Endothelial cell (in vitro differentiated cells): ENCODE measurements around the gene FRMPD4. TPM values are rescaled to one million over a fixed set of nuclear protein-coding genes. Genes with fewer than 3 reads are reported as not detected.

Source experiments
- DNase-seq: peaks from one replicate; pipeline ENCODE4 v3.0.0; 2021; ENCODE audit warnings: low spot score
- H3K27ac Mint-ChIP-seq: one replicate; pipeline ENCODE4 v1.8.0; 2021; ENCODE audit warnings: mixed read lengths, inconsistent platforms; ENCODE audit not compliant: unreplicated experiment
- H3K27me3 Mint-ChIP-seq: one replicate; pipeline ENCODE4 v1.8.0; 2021; ENCODE audit warnings: mild to moderate bottlenecking, moderate library complexity, mixed read lengths, inconsistent platforms; ENCODE audit not compliant: unreplicated experiment
- H3K36me3 Mint-ChIP-seq: one replicate; pipeline ENCODE4 v1.8.0; 2021; ENCODE audit warnings: mild to moderate bottlenecking, low read depth, mixed read lengths, inconsistent platforms; ENCODE audit not compliant: unreplicated experiment
- H3K4me1 Mint-ChIP-seq: one replicate; pipeline ENCODE4 v1.8.0; 2021; ENCODE audit warnings: mild to moderate bottlenecking, mixed read lengths, inconsistent platforms; ENCODE audit not compliant: unreplicated experiment
- H3K4me3 Mint-ChIP-seq: one replicate; pipeline ENCODE4 v1.8.0; 2021; ENCODE audit warnings: mild to moderate bottlenecking, mixed read lengths, inconsistent platforms; ENCODE audit not compliant: unreplicated experiment
- H3K9me3 Mint-ChIP-seq: one replicate; pipeline ENCODE4 v1.8.0; 2021; ENCODE audit warnings: mixed read lengths, inconsistent platforms; ENCODE audit not compliant: unreplicated experiment
- total RNA-seq: library from RNA; stranded (reverse); fragmentation: NEBNext Ultra II Directional; extraction: Animal tissue kit (Norgen Biotek cat#: 25700); gene quantifications from one replicate; pipeline ENCODE4 v1.2.1, GENCODE V29; 2021; ENCODE audit not compliant: unreplicated experiment
- TF ChIP-seq, protein P1 (sequence below): fragments of 200-600 bp; sonication (generic); IDR thresholded peaks from one replicate; pipeline ENCODE4 v1.5.0; 2021; ENCODE audit warnings: antibody characterized with exemption; ENCODE audit not compliant: unreplicated experiment

FRMPD4 gene
- total RNA-seq, 1 donor from 2014 or later = 0.03 TPM

DNA sequence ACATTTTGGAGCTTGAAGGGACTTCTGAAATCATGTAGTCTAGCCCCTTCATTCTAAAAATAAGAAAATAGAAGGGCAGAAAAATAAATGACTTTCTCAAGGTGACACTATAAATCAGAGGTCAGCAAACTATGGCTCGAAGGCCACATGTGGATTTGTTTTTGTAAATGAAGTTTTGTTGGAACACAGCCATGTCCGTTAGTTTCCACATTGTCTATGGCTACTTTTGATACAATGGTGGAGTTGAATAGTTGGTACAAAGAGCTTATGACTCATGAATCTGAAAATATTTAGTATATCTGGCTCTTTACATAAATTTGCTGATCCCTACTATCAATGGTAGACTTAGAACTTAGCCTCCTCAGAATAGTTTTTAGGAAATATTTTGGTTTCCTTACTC, 350.5 kb downstream of the FRMPD4 start:
- DNase-seq = no peak
- Mint-ChIP-seq H3K4me3 (no peak overlapping the region), H3K9me3 (no peaks in the 10 kb centered on the region), H3K27ac (no peak overlapping the region), H3K27me3 (no peaks in the 10 kb centered on the region), H3K4me1 (no peaks in the 10 kb centered on the region), H3K36me3 (no peaks in the 10 kb centered on the region)
- TF ChIP-seq, protein P1, sequence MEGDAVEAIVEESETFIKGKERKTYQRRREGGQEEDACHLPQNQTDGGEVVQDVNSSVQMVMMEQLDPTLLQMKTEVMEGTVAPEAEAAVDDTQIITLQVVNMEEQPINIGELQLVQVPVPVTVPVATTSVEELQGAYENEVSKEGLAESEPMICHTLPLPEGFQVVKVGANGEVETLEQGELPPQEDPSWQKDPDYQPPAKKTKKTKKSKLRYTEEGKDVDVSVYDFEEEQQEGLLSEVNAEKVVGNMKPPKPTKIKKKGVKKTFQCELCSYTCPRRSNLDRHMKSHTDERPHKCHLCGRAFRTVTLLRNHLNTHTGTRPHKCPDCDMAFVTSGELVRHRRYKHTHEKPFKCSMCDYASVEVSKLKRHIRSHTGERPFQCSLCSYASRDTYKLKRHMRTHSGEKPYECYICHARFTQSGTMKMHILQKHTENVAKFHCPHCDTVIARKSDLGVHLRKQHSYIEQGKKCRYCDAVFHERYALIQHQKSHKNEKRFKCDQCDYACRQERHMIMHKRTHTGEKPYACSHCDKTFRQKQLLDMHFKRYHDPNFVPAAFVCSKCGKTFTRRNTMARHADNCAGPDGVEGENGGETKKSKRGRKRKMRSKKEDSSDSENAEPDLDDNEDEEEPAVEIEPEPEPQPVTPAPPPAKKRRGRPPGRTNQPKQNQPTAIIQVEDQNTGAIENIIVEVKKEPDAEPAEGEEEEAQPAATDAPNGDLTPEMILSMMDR = no peak

DNA sequence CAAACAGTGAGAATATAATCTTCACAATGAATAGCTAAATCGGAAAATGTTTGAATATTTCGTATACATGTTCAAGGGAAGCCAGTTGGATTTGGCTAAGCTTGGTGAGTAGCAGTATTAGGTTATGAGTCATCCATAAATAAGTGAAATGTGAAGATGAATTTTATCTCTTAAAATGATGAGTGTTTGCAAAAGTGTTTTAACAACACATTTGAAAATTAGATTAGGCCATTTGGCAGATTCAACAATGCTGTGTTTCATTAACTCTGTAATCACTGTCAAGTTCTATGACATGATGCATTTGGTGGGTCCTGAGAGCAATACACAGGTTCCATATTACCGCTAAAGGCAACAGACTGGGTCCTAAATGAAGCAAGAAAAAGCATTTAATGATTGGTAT, 351.1 kb downstream of the FRMPD4 start:
- no peak for DNase-seq
- no peaks in the 10 kb centered on the region for H3K9me3 Mint-ChIP-seq
- no peaks in the 10 kb centered on the region for H3K27me3 Mint-ChIP-seq
- H3K36me3 Mint-ChIP-seq = no peaks in the 10 kb centered on the region
- no peaks in the 10 kb centered on the region for H3K4me1 Mint-ChIP-seq
- TF ChIP-seq, protein P1 = no peak
- H3K4me3 Mint-ChIP-seq = no peak overlapping the region
- H3K27ac Mint-ChIP-seq = no peak overlapping the region

DNA sequence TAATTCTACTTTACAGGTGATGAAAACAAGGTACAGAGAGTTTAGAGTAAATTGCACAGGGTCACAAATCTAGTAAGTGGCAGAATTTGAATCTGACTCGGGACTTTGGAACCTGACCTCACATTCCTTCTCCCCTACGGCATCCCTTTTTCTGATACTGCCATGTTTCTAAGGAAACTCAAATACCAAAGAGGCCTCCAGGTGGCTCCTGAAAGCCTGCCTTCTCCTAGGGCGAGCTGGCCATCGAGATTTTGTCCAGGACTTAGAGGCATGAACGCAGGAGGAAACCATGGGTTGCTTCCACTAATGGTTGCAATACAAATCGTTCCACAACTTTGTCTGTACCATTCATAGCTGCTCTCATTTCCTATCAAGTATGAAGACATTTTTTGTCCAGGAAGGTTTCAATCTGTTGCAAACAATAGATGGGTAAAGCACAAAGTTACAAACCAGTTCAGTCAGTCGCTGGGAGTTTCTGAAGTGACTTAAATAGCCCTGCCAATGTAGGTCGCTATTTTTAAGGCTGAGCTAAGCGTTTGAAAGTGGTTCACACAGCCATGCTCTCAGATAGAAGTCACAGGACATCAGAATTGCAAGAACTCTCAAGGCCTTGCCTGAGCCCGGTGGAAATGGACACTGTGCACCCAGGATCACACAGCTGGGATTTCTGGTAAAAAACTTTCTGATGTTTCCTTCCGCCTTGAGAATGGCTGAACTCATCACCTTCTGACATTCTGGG, 356.3 kb downstream of the FRMPD4 start:
- no peaks in the 10 kb centered on the region for H3K27me3 Mint-ChIP-seq
- no peaks in the 10 kb centered on the region for H3K36me3 Mint-ChIP-seq
- H3K4me3 Mint-ChIP-seq = no peak overlapping the region
- H3K9me3 Mint-ChIP-seq = no peaks in the 10 kb centered on the region
- no peak overlapping the region for H3K27ac Mint-ChIP-seq
- no peaks in the 10 kb centered on the region for H3K4me1 Mint-ChIP-seq
- TF ChIP-seq, protein P1 = no peak
- no peak for DNase-seq

DNA sequence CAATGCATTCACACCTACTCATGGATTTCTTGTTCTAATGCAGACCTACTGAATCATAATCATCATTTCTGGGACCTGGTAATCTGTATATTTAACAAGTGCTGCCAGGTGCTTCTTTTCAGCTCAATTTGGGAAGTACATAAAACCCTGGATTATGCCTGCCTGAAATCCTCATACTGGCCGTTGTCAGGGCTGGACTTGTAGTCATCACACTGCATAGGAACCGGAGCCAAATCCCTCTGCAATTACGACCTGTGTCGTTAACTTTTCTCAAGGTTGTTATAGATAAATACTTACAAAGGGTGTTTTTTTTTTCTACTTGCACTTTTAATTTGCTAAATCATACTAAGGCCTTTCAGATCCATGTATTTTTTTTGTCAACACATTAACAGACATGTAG, 358.1 kb downstream of the FRMPD4 start:
- H3K9me3 Mint-ChIP-seq = no peaks in the 10 kb centered on the region
- H3K36me3 Mint-ChIP-seq = no peaks in the 10 kb centered on the region
- no peaks in the 10 kb centered on the region for H3K4me1 Mint-ChIP-seq
- H3K4me3 Mint-ChIP-seq = no peak overlapping the region
- no peak for DNase-seq
- H3K27ac Mint-ChIP-seq = no peak overlapping the region
- H3K27me3 Mint-ChIP-seq = no peaks in the 10 kb centered on the region
- TF ChIP-seq, protein P1 = no peak

DNA sequence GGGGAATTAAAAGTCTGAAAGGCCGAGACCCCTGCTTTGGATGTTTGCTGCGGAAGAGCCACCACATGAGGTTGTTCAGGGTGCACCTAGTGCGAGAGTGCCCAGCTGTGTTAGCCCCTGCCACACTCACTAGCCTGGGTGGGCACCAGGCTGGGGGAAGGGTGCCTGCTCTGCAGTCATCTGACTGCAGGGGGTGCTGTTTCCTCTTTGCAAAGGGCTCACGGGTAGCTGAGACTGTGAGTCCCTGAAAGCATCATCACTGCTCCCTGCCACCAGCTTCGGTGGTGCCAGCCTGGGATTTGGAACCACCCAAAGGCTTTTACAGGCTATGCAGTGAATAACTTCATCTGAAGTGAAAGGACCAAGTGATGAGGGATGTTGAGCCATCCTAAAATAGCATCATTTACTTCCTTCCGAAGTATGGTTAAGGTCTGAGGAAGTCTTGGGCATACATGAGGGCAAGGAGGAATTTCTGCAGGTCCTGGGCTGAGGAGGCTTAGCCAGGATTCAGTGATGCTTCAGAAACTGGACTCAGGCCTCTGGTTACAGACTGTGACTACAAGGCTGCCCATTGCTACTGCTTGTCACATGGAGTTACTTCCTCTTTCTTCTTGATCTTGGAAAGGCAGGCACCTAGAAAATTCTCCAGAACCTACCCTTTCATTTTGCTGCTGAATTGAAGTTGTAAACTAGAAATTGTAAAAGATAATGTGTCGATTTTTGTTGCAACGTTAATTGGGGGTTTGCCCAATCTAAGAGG, 359.7 kb downstream of the FRMPD4 start:
- H3K27me3 Mint-ChIP-seq = peaks cover 2% of the 10 kb centered on the region
- no peaks in the 10 kb centered on the region for H3K9me3 Mint-ChIP-seq
- no peak overlapping the region for H3K4me3 Mint-ChIP-seq
- H3K36me3 Mint-ChIP-seq = no peaks in the 10 kb centered on the region
- TF ChIP-seq, protein P1 = peak; percentile 48
- no peak overlapping the region for H3K27ac Mint-ChIP-seq
- no peaks in the 10 kb centered on the region for H3K4me1 Mint-ChIP-seq
- DNase-seq = peak; percentile 22
